HepG2 (cell line): Measurements from ENCODE around the gene CDHR5. TPM values are rescaled to one million over a fixed set of nuclear protein-coding genes. Genes with fewer than 3 reads are reported as not detected.

ENCODE experiments used
- DNMT3B ChIP-seq: conservative IDR thresholded peaks from 2 replicates; pipeline ENCODE4 v1.6.1; 2016; ENCODE audit warnings: missing biosample characterization, control low read depth
- FOXA1 ChIP-seq, 2 experiments: fragments of 450-650 bp in 1 of 2; sonication (generic) in 1 of 2; formaldehyde crosslinking in 1 of 2; IDR thresholded peaks; 2 replicates each; pipeline versions ENCODE4 v1.4.0 to v1.6.1; 2016 to 2020; ENCODE audit warnings: missing genetic modification reagents in 1 of 2
- FOXP1 ChIP-seq, 2 experiments: fragments of 450-650 bp in 1 of 2; IDR thresholded peaks; 2 replicates each; pipeline ENCODE4 v1.6.1; 2017 to 2018; ENCODE audit warnings: antibody characterized with exemption in 1 of 2
- GABPB1 ChIP-seq: IDR thresholded peaks from 2 replicates; pipeline ENCODE4 v1.6.1; 2016; ENCODE audit warnings: mild to moderate bottlenecking, missing genetic modification reagents, moderate library complexity, missing compliant biosample characterization
- HNRNPLL ChIP-seq: fragments of 200-400 bp; formaldehyde crosslinking; IDR thresholded peaks from 2 replicates; pipeline ENCODE4 v1.6.1; 2017; ENCODE audit warnings: mild to moderate bottlenecking, low read depth, low read length; ENCODE audit not compliant: poor library complexity, severe bottlenecking
- MED1 ChIP-seq: sonication (generic); formaldehyde crosslinking; IDR thresholded peaks from 2 replicates; pipeline ENCODE4 v1.4.0; 2020; ENCODE audit warnings: missing genetic modification reagents
- MYC ChIP-seq: sonication (generic); formaldehyde crosslinking; IDR thresholded peaks from 2 replicates; pipeline ENCODE4 v1.9.0; 2021; ENCODE audit warnings: missing genetic modification reagents, borderline replicate concordance
- PHF8 ChIP-seq: sonication (generic); formaldehyde crosslinking; IDR thresholded peaks from 2 replicates; pipeline ENCODE4 v1.5.0; 2020; ENCODE audit warnings: missing genetic modification reagents
- THRA ChIP-seq: sonication (generic); formaldehyde crosslinking; IDR thresholded peaks from 2 replicates; pipeline ENCODE4 v1.4.0; 2020; ENCODE audit warnings: missing genetic modification reagents, borderline replicate concordance
- ZBTB7A ChIP-seq: sonication (generic); formaldehyde crosslinking; IDR thresholded peaks from 2 replicates; pipeline ENCODE4 v1.8.0; 2022; ENCODE audit warnings: mild to moderate bottlenecking, missing genetic modification reagents
- ZNF234 ChIP-seq: sonication (generic); formaldehyde crosslinking; conservative IDR thresholded peaks from 2 replicates; pipeline ENCODE4 v1.5.1; 2020; ENCODE audit warnings: mild to moderate bottlenecking, missing genetic modification reagents
- ZNF446 ChIP-seq: sonication (generic); formaldehyde crosslinking; IDR thresholded peaks from 2 replicates; pipeline ENCODE4 v1.5.0; 2020; ENCODE audit warnings: mild to moderate bottlenecking, missing genetic modification reagents
- ZNF543 ChIP-seq: sonication (generic); formaldehyde crosslinking; IDR thresholded peaks from 2 replicates; pipeline ENCODE4 v1.4.0; 2020; ENCODE audit warnings: mild to moderate bottlenecking, missing genetic modification reagents
- ZNF639 ChIP-seq: conservative IDR thresholded peaks from 2 replicates; pipeline ENCODE4 v1.6.1; 2018; ENCODE audit warnings: missing genetic modification reagents
- ZNF670 ChIP-seq: sonication (generic); formaldehyde crosslinking; IDR thresholded peaks from 2 replicates; pipeline ENCODE4 v1.8.0; 2022; ENCODE audit warnings: mild to moderate bottlenecking, missing genetic modification reagents, borderline replicate concordance
- ZNF761 ChIP-seq: sonication (generic); formaldehyde crosslinking; conservative IDR thresholded peaks from 2 replicates; pipeline ENCODE4 v1.4.0; 2020; ENCODE audit warnings: mild to moderate bottlenecking, missing genetic modification reagents
- polyA plus RNA-seq, 8 experiments: library from polyadenylated mRNA; depleted of rRNA in 3 of 8; stranded (reverse) in 7 of 8; unstranded in 1 of 8; fragments of >200 nt; fragmentation: Illumina TruSeq in 4 of 8; extraction: Trizol in 4 of 8; gene quantifications; 2 replicates each; pipeline versions ENCODE4 v1.2.1 to v1.2.3, GENCODE V29; 2011 to 2016; ENCODE audit warnings: low read depth in 4 of 8, missing spikeins in 1 of 8, mixed read lengths in 1 of 8; ENCODE audit not compliant: insufficient read depth in 1 of 8
- total RNA-seq, 5 experiments: library from RNA; depleted of rRNA; stranded (reverse); fragments of >200 nt; fragmentation: Illumina TruSeq; extraction: Trizol; gene quantifications; 2 replicates each; pipeline ENCODE4 v1.2.3, GENCODE V29; 2016; ENCODE audit warnings: low read depth in 1 of 5
- TF ChIP-seq, protein P1 (sequence below): sonication (generic); formaldehyde crosslinking; IDR thresholded peaks from 2 replicates; pipeline ENCODE4 v1.4.0; 2020; ENCODE audit warnings: mild to moderate bottlenecking, missing genetic modification reagents
- TF ChIP-seq, protein P2 (sequence below): IDR thresholded peaks from 2 replicates; pipeline ENCODE4 v1.6.1; 2016; ENCODE audit warnings: low read depth, borderline replicate concordance
- TF ChIP-seq, protein P3 (sequence below): sonication (generic); formaldehyde crosslinking; IDR thresholded peaks from 2 replicates; pipeline ENCODE4 v1.5.1; 2020; ENCODE audit warnings: mild to moderate bottlenecking, missing genetic modification reagents, moderate library complexity

The CDHR5 gene
- total and polyA plus RNA-seq, 2 of the 13 experiments (the other 11 are each of a cell fraction or from before 2014, with no cell fraction given): 0.46 to 0.71 TPM

GRCh38 chr11:575313-575995, 49.3 kb downstream of the CDHR5 start (continued):
- TF ChIP-seq ZNF639 (CRISPR knock-in tag) (0 out of 2 replicates have a peak, but pooled peaks have one; percentile 11), MYC (CRISPR knock-in tag) (peak; percentile 44; the same call in 1 of the 2 replicates), PHF8 (CRISPR knock-in tag) (peak; percentile 37; the same call in 1 of the 2 replicates), DNMT3B (no peak), THRA (CRISPR knock-in tag) (0 out of 2 replicates have a peak, but pooled peaks have one; percentile 47), FOXP1 (IDR thresholded peaks at IDR 0.05) (no peak), FOXP1 (CRISPR knock-in tag; IDR thresholded peaks at IDR 0.05) (no peak), HNRNPLL (peak; percentile 29), MED1 (CRISPR knock-in tag) (peak; percentile 18; the same call in 1 of the 2 replicates), ZNF234 (no peak), GABPB1 (CRISPR knock-in tag) (no peak), ZBTB7A (CRISPR knock-in tag) (0 out of 2 replicates have a peak, but pooled peaks have one; percentile 64), FOXA1 (IDR thresholded peaks at IDR 0.05) (no peak), FOXA1 (CRISPR knock-in tag; IDR thresholded peaks at IDR 0.05) (peak; percentile 39), ZNF446 (CRISPR knock-in tag) (0 out of 2 replicates have a peak, but pooled peaks have one; percentile 33), ZNF670 (0 out of 2 replicates have a peak, but pooled peaks have one; percentile 20), ZNF761 (CRISPR knock-in tag) (0 out of 2 replicates have a peak, but pooled peaks have one; percentile 66), ZNF543 (CRISPR knock-in tag) (0 out of 2 replicates have a peak, but pooled peaks have one; percentile 61)
- TF ChIP-seq, protein P1, sequence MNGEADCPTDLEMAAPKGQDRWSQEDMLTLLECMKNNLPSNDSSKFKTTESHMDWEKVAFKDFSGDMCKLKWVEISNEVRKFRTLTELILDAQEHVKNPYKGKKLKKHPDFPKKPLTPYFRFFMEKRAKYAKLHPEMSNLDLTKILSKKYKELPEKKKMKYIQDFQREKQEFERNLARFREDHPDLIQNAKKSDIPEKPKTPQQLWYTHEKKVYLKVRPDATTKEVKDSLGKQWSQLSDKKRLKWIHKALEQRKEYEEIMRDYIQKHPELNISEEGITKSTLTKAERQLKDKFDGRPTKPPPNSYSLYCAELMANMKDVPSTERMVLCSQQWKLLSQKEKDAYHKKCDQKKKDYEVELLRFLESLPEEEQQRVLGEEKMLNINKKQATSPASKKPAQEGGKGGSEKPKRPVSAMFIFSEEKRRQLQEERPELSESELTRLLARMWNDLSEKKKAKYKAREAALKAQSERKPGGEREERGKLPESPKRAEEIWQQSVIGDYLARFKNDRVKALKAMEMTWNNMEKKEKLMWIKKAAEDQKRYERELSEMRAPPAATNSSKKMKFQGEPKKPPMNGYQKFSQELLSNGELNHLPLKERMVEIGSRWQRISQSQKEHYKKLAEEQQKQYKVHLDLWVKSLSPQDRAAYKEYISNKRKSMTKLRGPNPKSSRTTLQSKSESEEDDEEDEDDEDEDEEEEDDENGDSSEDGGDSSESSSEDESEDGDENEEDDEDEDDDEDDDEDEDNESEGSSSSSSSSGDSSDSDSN (CRISPR knock-in tag): no peak
- TF ChIP-seq, protein P2, sequence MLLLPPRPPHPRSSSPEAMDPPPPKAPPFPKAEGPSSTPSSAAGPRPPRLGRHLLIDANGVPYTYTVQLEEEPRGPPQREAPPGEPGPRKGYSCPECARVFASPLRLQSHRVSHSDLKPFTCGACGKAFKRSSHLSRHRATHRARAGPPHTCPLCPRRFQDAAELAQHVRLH (CRISPR knock-in tag): 0 out of 2 replicates have a peak, but pooled peaks have one; percentile 7
- TF ChIP-seq, protein P3, sequence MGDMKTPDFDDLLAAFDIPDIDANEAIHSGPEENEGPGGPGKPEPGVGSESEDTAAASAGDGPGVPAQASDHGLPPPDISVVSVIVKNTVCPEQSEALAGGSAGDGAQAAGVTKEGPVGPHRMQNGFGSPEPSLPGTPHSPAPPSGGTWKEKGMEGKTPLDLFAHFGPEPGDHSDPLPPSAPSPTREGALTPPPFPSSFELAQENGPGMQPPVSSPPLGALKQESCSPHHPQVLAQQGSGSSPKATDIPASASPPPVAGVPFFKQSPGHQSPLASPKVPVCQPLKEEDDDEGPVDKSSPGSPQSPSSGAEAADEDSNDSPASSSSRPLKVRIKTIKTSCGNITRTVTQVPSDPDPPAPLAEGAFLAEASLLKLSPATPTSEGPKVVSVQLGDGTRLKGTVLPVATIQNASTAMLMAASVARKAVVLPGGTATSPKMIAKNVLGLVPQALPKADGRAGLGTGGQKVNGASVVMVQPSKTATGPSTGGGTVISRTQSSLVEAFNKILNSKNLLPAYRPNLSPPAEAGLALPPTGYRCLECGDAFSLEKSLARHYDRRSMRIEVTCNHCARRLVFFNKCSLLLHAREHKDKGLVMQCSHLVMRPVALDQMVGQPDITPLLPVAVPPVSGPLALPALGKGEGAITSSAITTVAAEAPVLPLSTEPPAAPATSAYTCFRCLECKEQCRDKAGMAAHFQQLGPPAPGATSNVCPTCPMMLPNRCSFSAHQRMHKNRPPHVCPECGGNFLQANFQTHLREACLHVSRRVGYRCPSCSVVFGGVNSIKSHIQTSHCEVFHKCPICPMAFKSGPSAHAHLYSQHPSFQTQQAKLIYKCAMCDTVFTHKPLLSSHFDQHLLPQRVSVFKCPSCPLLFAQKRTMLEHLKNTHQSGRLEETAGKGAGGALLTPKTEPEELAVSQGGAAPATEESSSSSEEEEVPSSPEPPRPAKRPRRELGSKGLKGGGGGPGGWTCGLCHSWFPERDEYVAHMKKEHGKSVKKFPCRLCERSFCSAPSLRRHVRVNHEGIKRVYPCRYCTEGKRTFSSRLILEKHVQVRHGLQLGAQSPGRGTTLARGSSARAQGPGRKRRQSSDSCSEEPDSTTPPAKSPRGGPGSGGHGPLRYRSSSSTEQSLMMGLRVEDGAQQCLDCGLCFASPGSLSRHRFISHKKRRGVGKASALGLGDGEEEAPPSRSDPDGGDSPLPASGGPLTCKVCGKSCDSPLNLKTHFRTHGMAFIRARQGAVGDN (CRISPR knock-in tag): peak; percentile 80
